ENCODE results near the gene RGS6. TPM values are rescaled to one million over a fixed set of nuclear protein-coding genes. Genes with fewer than 3 reads are reported as not detected.

Gene RGS6
- polyA plus RNA-seq, 3 donors, result not detected

GRCh38 chr14:72182708-72183432, 250.6 kb downstream of the RGS6 start:
- Histone ChIP-seq H3K27me3 (ENCODE audit: control insufficient read depth in 2 of 2, insufficient read depth in 2 of 2, low read length in 2 of 2) (no peaks in the 10 kb centered on the region), H3K9me3 (replicated peaks in 1 of 2; ENCODE audit: control insufficient read depth in 1 of 2, insufficient read depth in 1 of 2, low read length in 2 of 2) (no peaks in the 10 kb centered on the region), H3K4me1 (ENCODE audit: control insufficient read depth in 1 of 2, insufficient read depth in 2 of 2, low read length in 2 of 2) (no peaks in the 10 kb centered on the region), H3K4me2 (replicated peaks; ENCODE audit: extremely low read depth, low read length, poor library complexity, severe bottlenecking) (no peak overlapping the region), H3K27ac (ENCODE audit: low read depth in 1 of 2, low read length in 2 of 2) (no peak overlapping the region), H3K79me2 (ENCODE audit: insufficient read depth, low read length) (no peaks in the 10 kb centered on the region), H4K20me1 (ENCODE audit: insufficient read depth, low read length) (no peaks in the 10 kb centered on the region), H3K4me3 (replicated peaks in 1 of 3; ENCODE audit: low read depth in 2 of 3, low read length in 3 of 3) (no peak overlapping the region), H2AFZ (ENCODE audit: insufficient read depth, low read depth, low read length, poor library complexity, severe bottlenecking) (no peak overlapping the region), H3K36me3 (replicated peaks in 1 of 2; ENCODE audit: control insufficient read depth in 1 of 2, insufficient read depth in 2 of 2, low read length in 2 of 2) (no peaks in the 10 kb centered on the region), H3K9ac (ENCODE audit: insufficient read depth, low read length, poor library complexity, severe bottlenecking) (no peak overlapping the region)
- H3K4me1 Mint-ChIP-seq, result no peaks in the 10 kb centered on the region
- WGBS (ENCODE audit: insufficient coverage), result no CpG with 5 or more reads among the region's 4 CpGs
- no peak overlapping the region for H3K4me3 Mint-ChIP-seq
- H3K27me3 Mint-ChIP-seq (ENCODE audit: low read depth in 3 of 3), result peaks cover 0 to 2% (median 2%) of the 10 kb centered on the region in 3 donors
- no peak overlapping the region for H3K27ac Mint-ChIP-seq
- H3K36me3 Mint-ChIP-seq, result no peaks in the 10 kb centered on the region
- no peak for TF ChIP-seq CTCF (IDR thresholded peaks at IDR 0.05)
- peaks cover 0 to 15% (median 10%) of the 10 kb centered on the region in 7 donors for H3K9me3 Mint-ChIP-seq
- no peak for DNase-seq
- intact Hi-C loops (cut with micrococcal nuclease), result no loop called here

GRCh38 chr14:72183631-72184030, 251.4 kb downstream of the RGS6 start:
- WGBS (ENCODE audit: insufficient coverage), result no CpG with 5 or more reads among the region's 2 CpGs
- intact Hi-C loops (cut with micrococcal nuclease), result no loop called here
- H3K27me3 Mint-ChIP-seq (ENCODE audit: low read depth in 3 of 3), result peaks cover 0 to 2% (median 0%) of the 10 kb centered on the region in 3 donors

More at GRCh38 chr14:72183631-72184030, 251.4 kb downstream of the RGS6 start:
- no peak overlapping the region for H3K9ac ChIP-seq (ENCODE audit: insufficient read depth, low read length, poor library complexity, severe bottlenecking)
- no peaks in the 10 kb centered on the region for H3K4me1 ChIP-seq (ENCODE audit: control insufficient read depth in 1 of 2, insufficient read depth in 2 of 2, low read length in 2 of 2)
- DNase-seq, result no peak
- H2AFZ ChIP-seq (ENCODE audit: insufficient read depth, low read depth, low read length, poor library complexity, severe bottlenecking), result no peak overlapping the region
- Mint-ChIP-seq H3K4me3 (no peak overlapping the region), H3K36me3 (no peaks in the 10 kb centered on the region), H3K4me1 (no peaks in the 10 kb centered on the region), H3K9me3 (peaks cover 0 to 15% (median 9%) of the 10 kb centered on the region in 7 donors), H3K27ac (no peak overlapping the region)
- no peaks in the 10 kb centered on the region for H4K20me1 ChIP-seq (ENCODE audit: insufficient read depth, low read length)
- no peaks in the 10 kb centered on the region for H3K27me3 ChIP-seq (ENCODE audit: control insufficient read depth in 2 of 2, insufficient read depth in 2 of 2, low read length in 2 of 2)
- no peak overlapping the region for H3K4me2 ChIP-seq (replicated peaks; ENCODE audit: extremely low read depth, low read length, poor library complexity, severe bottlenecking)
- TF ChIP-seq CTCF (IDR thresholded peaks at IDR 0.05), result no peak
- no peaks in the 10 kb centered on the region for H3K79me2 ChIP-seq (ENCODE audit: insufficient read depth, low read length)
- no peaks in the 10 kb centered on the region for H3K36me3 ChIP-seq (replicated peaks in 1 of 2; ENCODE audit: control insufficient read depth in 1 of 2, insufficient read depth in 2 of 2, low read length in 2 of 2)
- H3K27ac ChIP-seq (ENCODE audit: low read depth in 1 of 2, low read length in 2 of 2), result no peak overlapping the region
- no peaks in the 10 kb centered on the region for H3K9me3 ChIP-seq (replicated peaks in 1 of 2; ENCODE audit: control insufficient read depth in 1 of 2, insufficient read depth in 1 of 2, low read length in 2 of 2)
- no peak overlapping the region for H3K4me3 ChIP-seq (replicated peaks in 1 of 3; ENCODE audit: low read depth in 2 of 3, low read length in 3 of 3)
